ENCODE results near the gene BACE2.
"Not testable (repeated sequence)": the region's sequence is repeated elsewhere in the genome, so short reads cannot be mapped to it uniquely, and the experiment has no call there.

Gene BACE2

GRCh38 chr21:41217671-41218385 is 49.9 kb downstream of the BACE2 start:
- no peak for DNase-seq

GRCh38 chr21:41219498-41220207 is 51.7 kb downstream of the BACE2 start:
- no peak for DNase-seq

GRCh38 chr21:41220208-41220733 is 52.3 kb downstream of the BACE2 start:
- DNase-seq, result no peak

GRCh38 chr21:41222247-41223068 is 54.5 kb downstream of the BACE2 start:
- no peak for DNase-seq

GRCh38 chr21:41226853-41227252 is 58.9 kb downstream of the BACE2 start:
- DNase-seq, result no peak

- no peak for DNase-seq
Measured at GRCh38 chr21:41227357-41228005, 59.5 kb downstream of the BACE2 start.

- no peak for DNase-seq
Measured at GRCh38 chr21:41228006-41228370, 60.0 kb downstream of the BACE2 start.

- no peak for DNase-seq
Measured at GRCh38 chr21:41228492-41228891, 60.5 kb downstream of the BACE2 start.

- no peak for DNase-seq
Measured at GRCh38 chr21:41228958-41229357, 61.0 kb downstream of the BACE2 start.

- DNase-seq, result no peak
Measured at GRCh38 chr21:41229509-41230248, 61.7 kb downstream of the BACE2 start.

GRCh38 chr21:41230497-41230896 is 62.5 kb downstream of the BACE2 start:
- DNase-seq, result no peak

- DNase-seq, result no peak
Measured at GRCh38 chr21:41231060-41231459, 63.1 kb downstream of the BACE2 start.

- no peak for DNase-seq
Measured at GRCh38 chr21:41232013-41232412, 64.1 kb downstream of the BACE2 start.

GRCh38 chr21:41233916-41234315 is 66.0 kb downstream of the BACE2 start:
- no peak for DNase-seq

- DNase-seq, result no peak
Measured at GRCh38 chr21:41234569-41234968, 66.6 kb downstream of the BACE2 start.

- no peak for DNase-seq
Measured at GRCh38 chr21:41235201-41235600, 67.2 kb downstream of the BACE2 start.

GRCh38 chr21:41236352-41236973 is 68.5 kb downstream of the BACE2 start:
- no peak for DNase-seq

GRCh38 chr21:41238081-41238796 is 70.3 kb downstream of the BACE2 start:
- not testable (repeated sequence) for DNase-seq

GRCh38 chr21:41240040-41240439 is 72.1 kb downstream of the BACE2 start:
- no peak for DNase-seq

- no peak for DNase-seq
Measured at GRCh38 chr21:41241341-41241740, 73.4 kb downstream of the BACE2 start.

- no peak for DNase-seq
Measured at GRCh38 chr21:41242238-41242829, 74.4 kb downstream of the BACE2 start.
